Measurements from ENCODE around the gene NDUFAB1. TPM values are rescaled to one million over a fixed set of nuclear protein-coding genes. Genes with fewer than 3 reads are reported as not detected.
A peak's percentile ranks its signal among the peaks of the same experiment; 100 is the strongest.
"Not testable (repeated sequence)": the region's sequence is repeated elsewhere in the genome, so short reads cannot be mapped to it uniquely, and the experiment has no call there.

NDUFAB1 gene
- 100 to 1,000 TPM in 1 of 2 experiments, 10 to 100 TPM in 1; 90.2 to 111 TPM for total RNA-seq

GRCh38 chr16:23595951-23596720, at the start of gene NDUFAB1:
Gene NDUFAB1, minus strand, starts transcription at chr16:23596316. Its CDS starts 26 bp downstream, at chr16:23596290.
- CTCF ChIA-PET: interaction anchor here (0.6 to 3.3 kb wide), 19 partner anchors 14 to 161 kb away, joined by 3 to 18 read pairs (median 3); partner anchors contain the start of genes DCTN5, EARS2, PALB2 and UBFD1
- Mint-ChIP-seq H3K36me3 (peaks cover 12% of the 10 kb centered on the region), H3K27ac (peak within 1 kb of the TSS; percentile 82), H3K27me3 (no peaks in the 10 kb centered on the region), H3K9me3 (ENCODE audit: low read depth) (no peaks in the 10 kb centered on the region), H3K4me3 (peak within 1 kb of the TSS; percentile 80), H3K4me1 (peaks cover 21% of the 10 kb centered on the region)
- DNase-seq (peak; percentile 93), ATAC-seq (peak; percentile 99)

DNA sequence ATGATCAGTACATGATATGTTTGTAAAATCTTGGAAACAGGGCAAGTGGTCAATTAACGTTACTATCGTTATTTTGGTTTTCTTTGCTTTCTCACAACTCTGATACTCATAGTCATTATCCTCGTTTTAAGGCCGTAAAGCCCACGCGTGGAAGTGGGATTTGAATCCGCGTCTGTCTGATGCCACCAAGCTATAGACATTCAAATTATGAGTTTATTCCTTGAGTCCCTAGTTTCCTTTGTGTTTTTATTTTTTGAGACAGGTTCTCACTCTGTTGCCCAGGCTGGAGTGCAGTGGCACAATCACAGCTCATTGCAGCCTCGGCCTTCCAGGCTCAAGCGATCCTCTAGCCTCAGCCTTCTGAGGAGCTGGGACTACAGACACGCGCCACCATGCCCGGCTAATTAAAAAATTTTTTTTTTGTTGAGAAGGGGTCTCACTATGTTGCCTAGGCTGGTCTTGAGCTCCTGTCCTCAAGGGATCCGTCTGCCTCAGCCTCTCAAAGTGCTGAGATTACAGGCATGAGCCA, 46.2 kb upstream of the NDUFAB1 start:
- ATAC-seq (no peak), DNase-seq (no peak)
- Mint-ChIP-seq H3K27ac (peak overlapping the region; percentile 97), H3K4me1 (peaks cover 48% of the 10 kb centered on the region), H3K36me3 (peaks cover 38% of the 10 kb centered on the region), H3K4me3 (peak overlapping the region; percentile 100), H3K9me3 (ENCODE audit: low read depth) (no peaks in the 10 kb centered on the region), H3K27me3 (no peaks in the 10 kb centered on the region)
- CTCF ChIA-PET: interaction anchor here (0.8 to 1.8 kb wide), 3 partner anchors 29 to 85 kb away, joined by 3 to 6 read pairs (median 4); partner anchors contain the start of genes EARS2, PLK1 and UBFD1

DNA sequence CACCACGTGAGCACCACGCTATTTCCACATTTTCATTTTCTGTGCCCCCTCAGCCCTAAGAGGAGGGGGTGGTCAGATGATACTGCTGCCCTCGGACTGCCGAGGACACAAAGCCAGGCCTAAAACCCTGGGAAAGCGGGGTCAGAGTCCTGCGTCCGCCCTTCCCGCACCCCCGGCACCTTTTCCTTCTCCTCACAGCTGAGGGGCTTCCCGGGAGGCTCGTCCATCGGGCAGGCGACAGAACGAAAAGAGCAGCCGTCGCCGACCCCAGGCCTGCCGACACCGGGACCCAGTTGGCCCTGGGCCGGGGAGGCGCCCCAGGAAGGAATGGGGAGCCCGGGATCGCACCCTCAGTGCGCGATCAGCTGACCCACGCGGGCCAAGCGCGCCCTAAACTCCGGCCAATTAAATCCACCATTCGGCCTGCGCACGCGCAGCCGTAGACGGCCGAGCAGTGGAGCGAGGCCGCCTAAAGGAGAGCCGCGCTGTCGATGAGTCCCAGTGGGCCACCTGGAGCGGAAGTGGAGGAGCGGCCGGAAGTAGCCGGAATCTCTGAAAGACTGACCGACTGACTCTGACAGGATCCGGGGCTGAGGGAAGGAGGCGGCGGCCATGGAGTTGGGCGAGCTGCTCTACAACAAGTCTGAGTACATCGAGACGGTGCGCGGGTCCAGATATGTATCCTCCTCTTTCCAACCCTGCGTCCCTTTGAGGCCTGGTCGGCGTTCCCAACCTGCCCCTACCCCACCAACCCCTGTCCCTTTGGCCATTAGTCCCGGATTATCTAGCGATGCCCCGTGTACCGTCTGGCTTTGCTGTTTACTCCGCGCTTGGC, 45.0 kb upstream of the NDUFAB1 start, which contains the start of the genes DCTN5 and PALB2:
DCTN5 (plus strand) TSS at position 536 of the 835 bp plus-strand sequence; CDS start at position 613, 77 bp downstream.
PALB2 (minus strand) TSS at position 380 of the 835 bp plus-strand sequence; CDS start at position 227, 153 bp downstream.
- peaks cover 32% of the 10 kb centered on the region for H3K36me3 Mint-ChIP-seq

DNA sequence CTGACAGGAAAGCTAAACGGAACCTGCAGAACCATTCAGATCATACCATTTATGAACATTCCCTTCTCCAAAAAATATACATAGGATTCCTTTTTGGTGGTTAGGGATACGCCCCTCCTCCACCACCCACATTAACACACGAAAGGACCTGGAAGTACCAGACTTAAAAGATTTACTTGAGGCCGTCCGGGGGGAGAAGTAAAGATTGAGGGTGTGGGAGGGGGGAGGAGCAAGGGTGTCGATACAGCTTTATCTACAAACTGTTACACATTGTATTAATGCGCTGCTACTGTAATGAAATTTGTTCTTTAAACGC, 44.5 kb upstream of the NDUFAB1 start:
- no peaks in the 10 kb centered on the region for H3K9me3 Mint-ChIP-seq (ENCODE audit: low read depth)
- ATAC-seq (no peak), DNase-seq (no peak)
- peaks cover 36% of the 10 kb centered on the region for H3K4me1 Mint-ChIP-seq
- CTCF ChIA-PET: interaction anchor here (1.0 to 1.9 kb wide), 3 partner anchors 35 to 83 kb away, joined by 3 to 8 read pairs (median 4); partner anchors contain the start of genes EARS2, NDUFAB1 and UBFD1
- peaks cover 31% of the 10 kb centered on the region for H3K36me3 Mint-ChIP-seq
- peak overlapping the region; percentile 100 for H3K4me3 Mint-ChIP-seq
- H3K27ac Mint-ChIP-seq: peak overlapping the region; percentile 97
- no peaks in the 10 kb centered on the region for H3K27me3 Mint-ChIP-seq

More for the DNA sequence above, 45.0 kb upstream of the NDUFAB1 start, which contains the start of the genes DCTN5 and PALB2:
- DNase-seq: peak; percentile 94
- Mint-ChIP-seq H3K4me3 (peak within 1 kb of the TSS; percentile 100), H3K27me3 (no peaks in the 10 kb centered on the region), H3K9me3 (ENCODE audit: low read depth) (no peaks in the 10 kb centered on the region), H3K4me1 (peaks cover 42% of the 10 kb centered on the region), H3K27ac (peak within 1 kb of the TSS; percentile 97)
- CTCF ChIA-PET: interaction anchor here (1.0 to 1.9 kb wide), 3 partner anchors 34 to 84 kb away, joined by 3 to 8 read pairs (median 4); partner anchors contain the start of genes EARS2, NDUFAB1 and UBFD1
- peak; percentile 99 for ATAC-seq

DNA sequence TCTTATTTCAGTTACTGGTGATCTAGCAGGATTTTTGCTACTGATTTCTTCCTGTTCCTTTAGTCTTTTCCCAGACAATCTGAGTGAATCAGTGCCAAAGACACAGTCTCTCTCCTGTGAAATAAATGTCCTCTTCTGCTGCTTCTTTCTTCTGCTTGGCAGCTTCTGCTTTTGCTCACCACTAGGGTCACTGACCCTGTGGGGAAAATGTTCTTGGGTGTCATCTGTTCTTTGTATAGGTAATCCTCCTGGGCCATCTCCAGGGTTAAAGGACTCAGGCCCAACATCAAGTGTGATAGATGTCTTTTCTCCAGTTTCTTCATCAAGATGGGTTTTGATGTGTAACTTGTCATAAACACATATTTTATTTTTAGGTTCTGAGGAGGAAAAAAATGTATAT, 39.8 kb upstream of the NDUFAB1 start:
- DNase-seq: no peak

DNA sequence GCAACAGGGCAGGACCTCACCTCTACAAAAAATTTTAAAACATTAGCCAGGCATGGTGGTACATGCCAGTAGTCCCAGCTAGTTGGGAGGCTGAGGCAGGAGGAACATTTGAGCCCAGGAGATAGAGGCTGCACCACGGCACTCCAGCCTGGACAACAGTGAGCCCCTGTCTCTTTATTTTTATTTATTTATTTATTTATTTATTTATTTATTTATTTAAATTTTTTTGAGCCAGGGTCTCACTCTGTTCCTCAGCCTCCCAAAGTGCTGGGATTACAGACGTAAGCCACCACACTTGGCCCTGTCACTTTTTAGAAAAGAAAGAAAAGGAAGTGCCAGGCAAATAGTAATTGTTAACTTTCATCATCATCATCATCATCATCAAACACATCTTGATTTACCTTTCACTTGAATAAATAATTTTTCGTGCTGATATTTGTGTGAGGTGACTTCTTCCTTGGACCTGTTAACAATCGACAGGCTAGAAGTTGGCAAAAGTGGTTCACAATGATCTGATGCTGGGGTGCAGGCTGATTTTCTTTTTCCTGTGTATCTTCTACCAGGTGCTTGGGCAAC, 38.4 kb upstream of the NDUFAB1 start:
- H3K4me1 Mint-ChIP-seq: peaks cover 27% of the 10 kb centered on the region
- no peak overlapping the region for H3K4me3 Mint-ChIP-seq
- no peaks in the 10 kb centered on the region for H3K9me3 Mint-ChIP-seq (ENCODE audit: low read depth)
- H3K27me3 Mint-ChIP-seq: no peaks in the 10 kb centered on the region
- H3K36me3 Mint-ChIP-seq: peaks cover 41% of the 10 kb centered on the region
- H3K27ac Mint-ChIP-seq: no peak overlapping the region
- CTCF ChIA-PET: no interaction called here
- DNase-seq (no peak), ATAC-seq (no peak)

More for the DNA sequence above, 39.8 kb upstream of the NDUFAB1 start:
- H3K9me3 Mint-ChIP-seq (ENCODE audit: low read depth): no peaks in the 10 kb centered on the region
- ATAC-seq: no peak
- peaks cover 30% of the 10 kb centered on the region for H3K36me3 Mint-ChIP-seq
- no peaks in the 10 kb centered on the region for H3K27me3 Mint-ChIP-seq
- peaks cover 33% of the 10 kb centered on the region for H3K4me1 Mint-ChIP-seq
- no peak overlapping the region for H3K27ac Mint-ChIP-seq
- CTCF ChIA-PET: no interaction called here
- H3K4me3 Mint-ChIP-seq: no peak overlapping the region

DNA sequence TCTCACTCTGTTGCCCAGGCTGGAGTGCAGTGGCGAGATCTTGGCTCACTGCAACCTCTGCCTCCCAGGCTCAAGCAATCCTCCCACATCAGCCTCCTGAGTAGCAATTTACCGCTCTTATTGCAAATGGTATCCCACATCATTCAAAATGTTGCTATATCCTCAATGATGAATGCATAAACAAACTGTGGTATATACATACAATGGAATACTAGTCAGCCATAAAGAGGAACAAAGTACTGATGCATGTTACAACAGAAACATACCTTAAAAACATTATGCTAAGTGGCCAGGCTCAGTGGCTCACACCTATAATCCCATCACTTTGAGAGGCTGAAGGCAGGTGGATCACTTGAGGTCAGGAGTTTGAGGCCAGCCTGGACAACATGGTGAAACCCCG, 35.8 kb upstream of the NDUFAB1 start:
- DNase-seq; CTCF ChIA-PET; H3K4me3 Mint-ChIP-seq; H3K9me3 Mint-ChIP-seq (ENCODE audit: low read depth); H3K27ac Mint-ChIP-seq; H3K27me3 Mint-ChIP-seq; ATAC-seq: not testable (repeated sequence)
- peaks cover 45% of the 10 kb centered on the region for H3K36me3 Mint-ChIP-seq
- peaks cover 23% of the 10 kb centered on the region for H3K4me1 Mint-ChIP-seq

- DNase-seq: no peak
- Mint-ChIP-seq H3K27ac (no peak overlapping the region), H3K36me3 (peaks cover 41% of the 10 kb centered on the region)
Observed at GRCh38 chr16:23629516-23629915, 33.4 kb upstream of the NDUFAB1 start.

DNA sequence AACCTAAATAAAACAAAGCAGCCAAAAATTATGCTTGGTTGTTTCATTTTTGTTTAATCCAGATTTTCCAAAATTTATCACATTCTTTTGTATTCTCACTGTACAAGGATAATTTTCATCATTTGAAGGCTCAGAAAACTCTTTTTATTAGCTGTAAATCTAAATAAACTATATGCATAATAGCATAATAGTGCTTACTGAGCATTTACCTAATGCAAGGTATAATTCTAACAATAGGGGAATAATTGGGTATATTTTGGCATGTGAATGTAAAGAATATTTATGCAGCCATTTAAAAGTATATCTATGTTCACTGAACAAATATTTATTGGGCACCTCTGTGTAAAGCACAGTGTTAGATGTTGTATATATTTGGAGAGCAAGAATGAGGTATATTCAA, 28.0 kb upstream of the NDUFAB1 start:
- peaks cover 39% of the 10 kb centered on the region for H3K36me3 Mint-ChIP-seq
- CTCF ChIA-PET: no interaction called here
- no peaks in the 10 kb centered on the region for H3K27me3 Mint-ChIP-seq

More at GRCh38 chr16:23629516-23629915, 33.4 kb upstream of the NDUFAB1 start:
- no peak for ATAC-seq
- no peaks in the 10 kb centered on the region for H3K27me3 Mint-ChIP-seq
- no peaks in the 10 kb centered on the region for H3K9me3 Mint-ChIP-seq (ENCODE audit: low read depth)
- H3K4me3 Mint-ChIP-seq: no peak overlapping the region
- CTCF ChIA-PET: interaction anchor here (1.1 kb wide), 1 partner anchor 33 kb away, joined by 3 read pairs; no protein-coding TSS in a partner anchor
- H3K4me1 Mint-ChIP-seq: peaks cover 21% of the 10 kb centered on the region

GRCh38 chr16:23615805-23616204, 19.7 kb upstream of the NDUFAB1 start:
- Mint-ChIP-seq H3K4me1 (no peaks in the 10 kb centered on the region), H3K4me3 (no peak overlapping the region), H3K27ac (no peak overlapping the region), H3K27me3 (no peaks in the 10 kb centered on the region), H3K9me3 (ENCODE audit: low read depth) (no peaks in the 10 kb centered on the region), H3K36me3 (peaks cover 24% of the 10 kb centered on the region)
- no peak for ATAC-seq
- CTCF ChIA-PET: no interaction called here
- DNase-seq: no peak

More for the DNA sequence above, 28.0 kb upstream of the NDUFAB1 start:
- Mint-ChIP-seq H3K4me1 (peaks cover under 1% of the 10 kb centered on the region), H3K9me3 (ENCODE audit: low read depth) (no peaks in the 10 kb centered on the region), H3K4me3 (no peak overlapping the region), H3K27ac (no peak overlapping the region)
- DNase-seq: no peak
- ATAC-seq: no peak

- H3K36me3 Mint-ChIP-seq: peaks cover 22% of the 10 kb centered on the region
- CTCF ChIA-PET: no interaction called here
- no peaks in the 10 kb centered on the region for H3K9me3 Mint-ChIP-seq (ENCODE audit: low read depth)
- no peak overlapping the region for H3K4me3 Mint-ChIP-seq
- no peaks in the 10 kb centered on the region for H3K27me3 Mint-ChIP-seq
- ATAC-seq (no peak), DNase-seq (no peak)
- H3K4me1 Mint-ChIP-seq: no peaks in the 10 kb centered on the region
- no peak overlapping the region for H3K27ac Mint-ChIP-seq
Observed at GRCh38 chr16:23611936-23612335, 15.8 kb upstream of the NDUFAB1 start.

GRCh38 chr16:23610905-23611304, 14.8 kb upstream of the NDUFAB1 start:
- not testable (repeated sequence) for H3K4me1 Mint-ChIP-seq; H3K4me3 Mint-ChIP-seq; H3K9me3 Mint-ChIP-seq (ENCODE audit: low read depth); H3K27me3 Mint-ChIP-seq; ATAC-seq; DNase-seq; H3K27ac Mint-ChIP-seq
- CTCF ChIA-PET: interaction anchor here (2.1 kb wide), 1 partner anchor 13 kb away, joined by 7 read pairs; no protein-coding TSS in a partner anchor
- peaks cover 19% of the 10 kb centered on the region for H3K36me3 Mint-ChIP-seq

Data from activated CD8-positive, alpha-beta memory T cell treated with anti-CD3 and anti-CD28 coated beads, Interleukin-2, amount 10 ng/mL, durations not matched to agents 7 days and 5 days (primary cell).